Dendritic cell treated with granulocyte-macrophage colony-stimulating factor and Interleukin-4, amounts not matched to agents 40 ng/mL and 50 ng/mL, for 4 days (primary cell): ENCODE data around the gene NARS2.
"Not testable (repeated sequence)": the region's sequence is repeated elsewhere in the genome, so short reads cannot be mapped to it uniquely, and the experiment has no call there.

Source experiments
- H3K27ac Mint-ChIP-seq: one replicate; pipeline ENCODE4 v1.8.0; 2022; ENCODE audit warnings: mild to moderate bottlenecking, mixed read lengths
- H3K27me3 Mint-ChIP-seq: one replicate; pipeline ENCODE4 v1.8.0; 2022; ENCODE audit warnings: mild to moderate bottlenecking, mixed read lengths
- H3K36me3 Mint-ChIP-seq: one replicate; pipeline ENCODE4 v1.8.0; 2022; ENCODE audit warnings: low read depth, mixed read lengths
- H3K4me1 Mint-ChIP-seq: one replicate; pipeline ENCODE4 v1.8.0; 2022; ENCODE audit warnings: low read depth, mixed read lengths
- H3K4me3 Mint-ChIP-seq: one replicate; pipeline ENCODE4 v1.8.0; 2022; ENCODE audit warnings: mild to moderate bottlenecking, moderate library complexity, mixed read lengths
- H3K9me3 Mint-ChIP-seq: one replicate; pipeline ENCODE4 v1.8.0; 2022; ENCODE audit warnings: mixed read lengths
- intact Hi-C: fragments of 100-400 bp; cut with micrococcal nuclease; formaldehyde crosslinking; loops from one replicate; pipeline ENCODE4 v1.15.0; 2022

The NARS2 gene

GRCh38 chr11:78564490-78565467 lies 9.9 kb downstream of the NARS2 start:
- Mint-ChIP-seq H3K27ac (no peak overlapping the region), H3K36me3 (peaks cover 22% of the 10 kb centered on the region)

GRCh38 chr11:78564037-78564436 lies 10.6 kb downstream of the NARS2 start:
- not testable (repeated sequence) for H3K27me3 Mint-ChIP-seq, H3K4me3 Mint-ChIP-seq, H3K9me3 Mint-ChIP-seq, H3K27ac Mint-ChIP-seq
- Mint-ChIP-seq H3K4me1 (peaks cover 38% of the 10 kb centered on the region), H3K36me3 (peaks cover 22% of the 10 kb centered on the region)
- intact Hi-C loops, result loop anchor here (2.0 to 5.0 kb wide), 2 partner anchors 147 to 335 kb away; partner anchors contain the start of gene GAB2

More at GRCh38 chr11:78564490-78565467, 9.9 kb downstream of the NARS2 start:
- no peak overlapping the region for H3K4me3 Mint-ChIP-seq
- H3K4me1 Mint-ChIP-seq, result peaks cover 32% of the 10 kb centered on the region
- intact Hi-C loops, result loop anchor here (2.0 to 5.0 kb wide), 2 partner anchors 147 to 336 kb away; partner anchors contain the start of gene GAB2
- no peaks in the 10 kb centered on the region for H3K27me3 Mint-ChIP-seq
- no peaks in the 10 kb centered on the region for H3K9me3 Mint-ChIP-seq

GRCh38 chr11:78563090-78563489 lies 11.6 kb downstream of the NARS2 start:
- intact Hi-C loops, result loop anchor here (5.0 kb wide), 1 partner anchor 146 kb away; the partner anchor contains the start of gene GAB2
- H3K27me3 Mint-ChIP-seq, H3K9me3 Mint-ChIP-seq, H3K4me3 Mint-ChIP-seq, H3K27ac Mint-ChIP-seq: not testable (repeated sequence)
- H3K4me1 Mint-ChIP-seq, result peaks cover 38% of the 10 kb centered on the region
- peaks cover 25% of the 10 kb centered on the region for H3K36me3 Mint-ChIP-seq

GRCh38 chr11:78562398-78562797 lies 12.3 kb downstream of the NARS2 start:
- Mint-ChIP-seq H3K9me3 (no peaks in the 10 kb centered on the region), H3K27me3 (no peaks in the 10 kb centered on the region)
- intact Hi-C loops, result loop anchor here (5.0 kb wide), 1 partner anchor 145 kb away; the partner anchor contains the start of gene GAB2

GRCh38 chr11:78560826-78561484 lies 13.7 kb downstream of the NARS2 start:
- H3K9me3 Mint-ChIP-seq, result no peaks in the 10 kb centered on the region
- H3K4me3 Mint-ChIP-seq, result peak overlapping the region; percentile 39
- no peaks in the 10 kb centered on the region for H3K27me3 Mint-ChIP-seq
- peaks cover 38% of the 10 kb centered on the region for H3K4me1 Mint-ChIP-seq
- H3K36me3 Mint-ChIP-seq, result peaks cover 33% of the 10 kb centered on the region
- H3K27ac Mint-ChIP-seq, result peak overlapping the region; percentile 81
- intact Hi-C loops, result loop anchor here (5.0 kb wide), 1 partner anchor 144 kb away; the partner anchor contains the start of gene GAB2

More at GRCh38 chr11:78562398-78562797, 12.3 kb downstream of the NARS2 start:
- Mint-ChIP-seq H3K36me3 (peaks cover 28% of the 10 kb centered on the region), H3K4me1 (peaks cover 38% of the 10 kb centered on the region), H3K4me3 (no peak overlapping the region), H3K27ac (peak overlapping the region; percentile 81)

GRCh38 chr11:78560153-78560552 lies 14.5 kb downstream of the NARS2 start:
- Mint-ChIP-seq H3K9me3 (no peaks in the 10 kb centered on the region), H3K4me1 (peaks cover 35% of the 10 kb centered on the region), H3K36me3 (peaks cover 33% of the 10 kb centered on the region), H3K27me3 (no peaks in the 10 kb centered on the region), H3K4me3 (no peak overlapping the region), H3K27ac (peak overlapping the region; percentile 81)
- intact Hi-C loops, result loop anchor here (5.0 kb wide), 1 partner anchor 143 kb away; the partner anchor contains the start of gene GAB2

GRCh38 chr11:78557236-78557635 lies 17.4 kb downstream of the NARS2 start:
- Mint-ChIP-seq H3K9me3 (no peaks in the 10 kb centered on the region), H3K4me1 (peaks cover 28% of the 10 kb centered on the region), H3K27me3 (no peaks in the 10 kb centered on the region), H3K27ac (no peak overlapping the region), H3K4me3 (no peak overlapping the region), H3K36me3 (peaks cover 33% of the 10 kb centered on the region)
- intact Hi-C loops, result no loop called here

- intact Hi-C loops, result no loop called here
- Mint-ChIP-seq H3K4me3 (no peak overlapping the region), H3K4me1 (peaks cover 14% of the 10 kb centered on the region), H3K27me3 (no peaks in the 10 kb centered on the region), H3K27ac (no peak overlapping the region), H3K9me3 (no peaks in the 10 kb centered on the region), H3K36me3 (peaks cover 33% of the 10 kb centered on the region)
Measured at GRCh38 chr11:78555592-78555991, 19.1 kb downstream of the NARS2 start.

GRCh38 chr11:78552881-78553280 lies 21.8 kb downstream of the NARS2 start:
- Mint-ChIP-seq H3K9me3 (no peaks in the 10 kb centered on the region), H3K27me3 (no peaks in the 10 kb centered on the region), H3K27ac (no peak overlapping the region), H3K36me3 (peaks cover 28% of the 10 kb centered on the region), H3K4me1 (no peaks in the 10 kb centered on the region), H3K4me3 (no peak overlapping the region)
- intact Hi-C loops, result no loop called here

GRCh38 chr11:78552139-78552538 lies 22.5 kb downstream of the NARS2 start:
- H3K9me3 Mint-ChIP-seq, intact Hi-C loops, H3K4me3 Mint-ChIP-seq, H3K27ac Mint-ChIP-seq, H3K27me3 Mint-ChIP-seq, H3K4me1 Mint-ChIP-seq: not testable (repeated sequence)
- H3K36me3 Mint-ChIP-seq, result peaks cover 24% of the 10 kb centered on the region

- intact Hi-C loops, result no loop called here
- Mint-ChIP-seq H3K9me3 (no peaks in the 10 kb centered on the region), H3K27ac (no peak overlapping the region), H3K4me1 (no peaks in the 10 kb centered on the region), H3K36me3 (peaks cover 13% of the 10 kb centered on the region), H3K4me3 (no peak overlapping the region), H3K27me3 (no peaks in the 10 kb centered on the region)
Measured at GRCh38 chr11:78551066-78551465, 23.6 kb downstream of the NARS2 start.

- Mint-ChIP-seq H3K9me3 (no peaks in the 10 kb centered on the region), H3K27me3 (no peaks in the 10 kb centered on the region), H3K27ac (no peak overlapping the region), H3K4me3 (no peak overlapping the region), H3K4me1 (no peaks in the 10 kb centered on the region), H3K36me3 (peaks cover under 1% of the 10 kb centered on the region)
- intact Hi-C loops, result no loop called here
Measured at GRCh38 chr11:78549624-78550409, 24.8 kb downstream of the NARS2 start.

GRCh38 chr11:78548911-78549590 lies 25.6 kb downstream of the NARS2 start:
- intact Hi-C loops, result no loop called here
- no peak overlapping the region for H3K4me3 Mint-ChIP-seq

More at GRCh38 chr11:78548911-78549590, 25.6 kb downstream of the NARS2 start:
- Mint-ChIP-seq H3K4me1 (no peaks in the 10 kb centered on the region), H3K27ac (no peak overlapping the region), H3K36me3 (no peaks in the 10 kb centered on the region), H3K27me3 (no peaks in the 10 kb centered on the region), H3K9me3 (no peaks in the 10 kb centered on the region)
